ENCODE data around the gene FXYD6. TPM values are rescaled to one million over a fixed set of nuclear protein-coding genes. Genes with fewer than 3 reads are reported as not detected.

FXYD6 gene
- total RNA-seq, 3 donors from 2014 or later = 10.2 to 246 (median 15.9) TPM

- no peak overlapping the region for H3K4me3 ChIP-seq
- no peak for TF ChIP-seq CTCF (IDR thresholded peaks at IDR 0.05)
- H3K4me1 ChIP-seq (ENCODE audit: low read depth) = peaks cover 4% of the 10 kb centered on the region
- H3K9me3 ChIP-seq = no peaks in the 10 kb centered on the region
- DNase-seq (no peak), ATAC-seq (no peak)
- intact Hi-C loops (cut with DNase I, micrococcal nuclease) = no loop called here
- no peaks in the 10 kb centered on the region for H3K36me3 ChIP-seq (ENCODE audit: low read depth)
Measured at GRCh38 chr11:117883063-117883462, 6.6 kb upstream of the FXYD6 start.

- Histone ChIP-seq H3K4me1 (ENCODE audit: low read depth) (peaks cover 4% of the 10 kb centered on the region), H3K36me3 (ENCODE audit: low read depth) (no peaks in the 10 kb centered on the region), H3K4me3 (no peak overlapping the region), H3K9me3 (no peaks in the 10 kb centered on the region)
- no peak for DNase-seq
- no peak for TF ChIP-seq CTCF (IDR thresholded peaks at IDR 0.05)
- intact Hi-C loops (cut with DNase I, micrococcal nuclease) = no loop called here
- ATAC-seq = peak; percentile 20
Measured at GRCh38 chr11:117882311-117882905, 6.0 kb upstream of the FXYD6 start.

GRCh38 chr11:117881217-117881616 lies 4.8 kb upstream of the FXYD6 start:
- H3K9me3 ChIP-seq = no peaks in the 10 kb centered on the region
- no peak for ATAC-seq
- no peaks in the 10 kb centered on the region for H3K36me3 ChIP-seq (ENCODE audit: low read depth)
- no peak overlapping the region for H3K4me3 ChIP-seq
- intact Hi-C loops (cut with DNase I, micrococcal nuclease) = no loop called here
- H3K4me1 ChIP-seq (ENCODE audit: low read depth) = peaks cover 7% of the 10 kb centered on the region
- no peak for TF ChIP-seq CTCF (IDR thresholded peaks at IDR 0.05)
- DNase-seq = no peak

GRCh38 chr11:117879516-117880480 lies 3.3 kb upstream of the FXYD6 start:
- ATAC-seq (no peak), DNase-seq (no peak)
- peaks cover 10% of the 10 kb centered on the region for H3K4me1 ChIP-seq (ENCODE audit: low read depth)
- no peak overlapping the region for H3K4me3 ChIP-seq
- TF ChIP-seq CTCF (IDR thresholded peaks at IDR 0.05) = no peak
- H3K9me3 ChIP-seq = no peaks in the 10 kb centered on the region
- H3K36me3 ChIP-seq (ENCODE audit: low read depth) = no peaks in the 10 kb centered on the region
- intact Hi-C loops (cut with DNase I, micrococcal nuclease) = no loop called here

- Histone ChIP-seq H3K36me3 (ENCODE audit: low read depth) (no peaks in the 10 kb centered on the region), H3K4me1 (ENCODE audit: low read depth) (peaks cover 10% of the 10 kb centered on the region), H3K9me3 (no peaks in the 10 kb centered on the region), H3K4me3 (no peak overlapping the region)
- intact Hi-C loops (cut with DNase I, micrococcal nuclease) = no loop called here
- no peak for TF ChIP-seq CTCF (IDR thresholded peaks at IDR 0.05)
- no peak for DNase-seq
- no peak for ATAC-seq
Measured at GRCh38 chr11:117878939-117879475, 2.5 kb upstream of the FXYD6 start.

Measured in mucosa of descending colon (tissue), 3 donors.